ENCODE results near the gene TXNDC15.
"Not testable (repeated sequence)": the region's sequence is repeated elsewhere in the genome, so short reads cannot be mapped to it uniquely, and the experiment has no call there.

The TXNDC15 gene

GRCh38 chr5:134878403-134878802 lies 4.2 kb downstream of the TXNDC15 start:
- DNase-seq (ENCODE audit: low read depth, low spot score): no peak

DNA sequence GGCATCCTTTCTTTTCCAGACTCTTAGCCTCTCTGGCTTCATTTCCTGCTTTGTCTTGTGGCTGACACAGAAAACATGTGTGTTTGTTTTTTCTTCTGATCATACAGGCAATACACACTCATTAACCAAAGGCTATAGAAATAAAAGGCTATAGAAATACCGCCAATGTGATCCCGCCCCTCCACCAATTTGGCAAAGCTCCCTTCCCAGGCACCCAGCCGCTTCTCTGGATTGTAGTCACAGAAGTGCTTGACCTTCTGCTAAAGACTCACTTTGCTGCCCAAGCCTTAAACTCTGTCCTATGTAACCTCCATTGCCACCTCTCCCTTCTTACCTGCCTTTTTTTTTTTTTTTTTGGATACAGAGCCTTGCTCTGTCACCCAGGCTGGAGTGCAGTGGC lies 5.3 kb downstream of the TXNDC15 start:
- no peak for DNase-seq (ENCODE audit: low read depth, low spot score)

- not testable (repeated sequence) for DNase-seq (ENCODE audit: low read depth, low spot score)
Measured at GRCh38 chr5:134880937-134881336, 6.8 kb downstream of the TXNDC15 start.

- not testable (repeated sequence) for DNase-seq (ENCODE audit: low read depth, low spot score)
Measured at GRCh38 chr5:134881711-134882110, 7.5 kb downstream of the TXNDC15 start.

DNA sequence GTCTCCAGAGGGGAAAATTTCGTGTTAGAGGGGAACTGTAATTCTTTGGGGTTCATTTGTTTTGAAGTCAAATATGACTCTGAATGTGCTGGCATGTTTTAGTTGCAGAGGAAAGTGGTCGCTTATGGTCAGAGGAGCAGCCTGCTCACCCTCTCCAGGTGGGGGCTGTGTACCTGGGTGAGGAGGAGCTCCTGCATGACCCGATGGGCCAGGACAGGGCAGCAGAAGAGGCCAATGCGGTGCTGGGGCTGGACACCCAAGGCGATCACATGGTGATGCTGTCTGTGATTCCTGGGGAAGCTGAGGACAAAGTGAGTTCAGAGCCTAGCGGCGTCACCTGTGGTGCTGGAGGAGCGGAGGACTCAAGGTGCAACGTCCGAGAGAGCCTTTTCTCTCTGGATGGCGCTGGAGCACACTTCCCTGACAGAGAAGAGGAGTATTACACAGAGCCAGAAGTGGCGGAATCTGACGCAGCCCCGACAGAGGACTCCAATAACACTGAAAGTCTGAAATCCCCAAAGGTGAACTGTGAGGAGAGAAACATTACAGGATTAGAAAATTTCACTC lies 13.5 kb downstream of the TXNDC15 start:
- DNase-seq (ENCODE audit: low read depth, low spot score): no peak

- no peak for DNase-seq (ENCODE audit: low read depth, low spot score)
Measured at GRCh38 chr5:134889335-134889734, 15.2 kb downstream of the TXNDC15 start.

DNA sequence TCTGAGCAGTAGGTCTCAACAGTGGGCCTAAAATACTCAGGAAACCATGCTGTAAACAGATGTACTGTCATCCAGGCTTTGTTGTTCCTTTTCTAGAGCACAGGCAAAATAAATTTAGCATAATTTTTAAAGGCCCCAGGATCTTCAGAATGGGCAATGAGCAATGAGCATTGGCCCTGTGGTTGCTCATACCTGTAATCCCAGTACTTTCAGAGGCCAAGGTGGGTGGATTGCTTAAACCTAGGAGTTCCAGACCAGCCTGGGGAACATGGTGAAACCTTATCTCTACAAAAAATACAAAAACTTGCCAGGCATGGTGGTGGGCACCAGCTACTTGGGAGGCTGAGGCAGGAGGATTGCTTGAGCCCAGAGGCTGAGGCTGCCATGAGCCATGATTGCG lies 17.3 kb downstream of the TXNDC15 start:
- DNase-seq (ENCODE audit: low read depth, low spot score): no peak

- DNase-seq (ENCODE audit: low read depth, low spot score): no peak
Measured at GRCh38 chr5:134892282-134892681, 18.1 kb downstream of the TXNDC15 start.

DNA sequence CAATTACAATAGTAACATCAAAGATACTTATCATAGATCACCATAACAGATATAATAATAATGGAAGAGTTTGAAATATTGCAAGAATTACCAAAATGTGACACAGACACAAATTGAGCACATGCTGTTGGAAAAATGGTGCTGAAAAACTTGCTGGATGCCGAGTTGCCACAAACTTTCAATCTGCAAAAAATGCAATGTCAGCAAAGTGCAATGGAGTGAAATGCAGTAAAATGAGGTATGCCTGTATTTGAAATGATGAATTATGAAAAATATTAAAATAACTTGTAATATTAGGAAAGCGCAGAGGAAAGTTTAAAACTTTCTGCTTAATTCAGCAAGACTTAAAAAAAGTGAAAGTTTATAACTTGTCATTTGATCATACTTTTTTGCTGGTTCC lies 18.8 kb downstream of the TXNDC15 start:
- no peak for DNase-seq (ENCODE audit: low read depth, low spot score)

DNA sequence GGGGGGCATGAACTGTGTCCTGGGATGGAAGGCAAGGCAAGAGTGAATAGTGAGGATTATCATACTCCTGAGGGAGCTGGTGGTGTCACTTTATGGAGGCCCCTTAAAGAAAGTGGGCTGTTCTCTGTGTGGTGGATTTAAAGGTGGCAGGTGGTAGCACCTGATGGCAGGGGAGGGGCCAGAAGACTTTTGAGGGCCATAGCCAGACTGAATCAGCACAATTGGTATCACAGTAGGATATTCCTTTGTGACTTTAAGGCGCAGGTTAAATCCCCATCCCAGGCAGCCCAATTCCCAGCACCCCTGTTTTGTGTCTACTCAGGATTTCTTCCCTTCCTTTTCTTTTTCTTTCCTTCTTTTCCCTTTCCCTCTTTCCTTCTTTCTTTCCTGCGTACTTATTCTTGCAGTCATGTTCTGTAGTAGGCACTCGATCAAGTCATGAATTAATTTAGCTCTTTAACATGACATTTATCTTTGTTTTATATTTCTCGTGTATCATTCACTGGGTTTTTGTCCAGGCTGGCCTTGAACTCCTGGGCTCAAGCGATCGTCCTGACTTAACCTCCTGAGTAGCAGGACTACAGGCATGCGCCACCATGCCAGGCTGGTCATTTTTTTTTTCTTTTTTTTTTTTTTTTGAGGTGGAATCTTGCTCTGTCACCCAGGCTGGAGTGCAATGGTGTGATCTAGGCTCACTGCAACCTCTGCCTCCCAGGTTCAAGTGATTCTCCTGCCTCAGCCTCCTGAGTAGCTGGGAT lies 19.8 kb downstream of the TXNDC15 start:
- DNase-seq (ENCODE audit: low read depth, low spot score): no peak

- no peak for DNase-seq (ENCODE audit: low read depth, low spot score)
Measured at GRCh38 chr5:134902071-134902801, 28.1 kb downstream of the TXNDC15 start.

- DNase-seq (ENCODE audit: low read depth, low spot score): peak; percentile 71
Measured at GRCh38 chr5:134904610-134905245, 30.6 kb downstream of the TXNDC15 start, which contains the start of gene PCBD2. TSS of gene PCBD2 (plus strand) at chr5:134905131. CDS start at chr5:134905140, 9 bp downstream.

- DNase-seq (ENCODE audit: low read depth, low spot score): peak; percentile 51
Measured at GRCh38 chr5:134905246-134905996, 31.2 kb downstream of the TXNDC15 start.

DNA sequence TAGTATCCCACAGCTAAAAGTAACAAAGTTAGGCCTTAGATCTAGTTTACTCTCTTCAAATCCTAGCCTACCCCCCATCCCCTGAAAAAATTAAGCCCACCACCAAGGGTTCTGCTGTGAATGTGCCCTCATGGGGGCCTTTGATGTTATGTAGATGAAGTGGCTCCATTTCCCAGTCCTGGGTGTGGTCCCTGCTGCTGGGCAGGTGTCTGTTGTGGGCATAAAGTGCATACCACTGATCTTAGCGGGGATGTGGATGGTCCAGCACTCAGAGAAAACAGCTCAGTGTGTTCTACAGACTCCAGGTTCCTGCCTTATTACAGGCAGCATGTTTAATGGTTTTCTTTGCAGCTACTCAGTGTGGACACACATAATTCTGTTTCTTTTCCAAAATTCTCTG lies 32.6 kb downstream of the TXNDC15 start:
- no peak for DNase-seq (ENCODE audit: low read depth, low spot score)

DNA sequence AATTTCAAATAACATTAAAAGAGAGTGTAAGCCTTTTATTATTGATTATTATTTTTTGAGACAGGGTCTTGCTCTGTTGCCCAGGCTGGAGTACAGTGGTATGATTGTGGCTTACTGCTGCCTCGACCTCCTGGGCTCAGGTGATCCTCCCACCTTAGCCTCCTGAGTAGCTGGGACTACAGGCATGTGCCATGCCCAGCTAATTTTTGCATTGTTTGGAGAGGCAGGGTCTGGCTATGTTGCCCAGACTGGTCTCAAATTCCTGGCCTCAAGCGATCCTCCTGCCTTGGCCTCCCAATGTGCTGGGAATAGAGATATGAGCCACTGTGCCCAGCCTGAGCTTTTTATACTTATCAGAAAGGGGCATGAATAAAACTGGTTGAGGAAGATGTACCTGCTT lies 36.6 kb downstream of the TXNDC15 start:
- DNase-seq (ENCODE audit: low read depth, low spot score): not testable (repeated sequence)

DNA sequence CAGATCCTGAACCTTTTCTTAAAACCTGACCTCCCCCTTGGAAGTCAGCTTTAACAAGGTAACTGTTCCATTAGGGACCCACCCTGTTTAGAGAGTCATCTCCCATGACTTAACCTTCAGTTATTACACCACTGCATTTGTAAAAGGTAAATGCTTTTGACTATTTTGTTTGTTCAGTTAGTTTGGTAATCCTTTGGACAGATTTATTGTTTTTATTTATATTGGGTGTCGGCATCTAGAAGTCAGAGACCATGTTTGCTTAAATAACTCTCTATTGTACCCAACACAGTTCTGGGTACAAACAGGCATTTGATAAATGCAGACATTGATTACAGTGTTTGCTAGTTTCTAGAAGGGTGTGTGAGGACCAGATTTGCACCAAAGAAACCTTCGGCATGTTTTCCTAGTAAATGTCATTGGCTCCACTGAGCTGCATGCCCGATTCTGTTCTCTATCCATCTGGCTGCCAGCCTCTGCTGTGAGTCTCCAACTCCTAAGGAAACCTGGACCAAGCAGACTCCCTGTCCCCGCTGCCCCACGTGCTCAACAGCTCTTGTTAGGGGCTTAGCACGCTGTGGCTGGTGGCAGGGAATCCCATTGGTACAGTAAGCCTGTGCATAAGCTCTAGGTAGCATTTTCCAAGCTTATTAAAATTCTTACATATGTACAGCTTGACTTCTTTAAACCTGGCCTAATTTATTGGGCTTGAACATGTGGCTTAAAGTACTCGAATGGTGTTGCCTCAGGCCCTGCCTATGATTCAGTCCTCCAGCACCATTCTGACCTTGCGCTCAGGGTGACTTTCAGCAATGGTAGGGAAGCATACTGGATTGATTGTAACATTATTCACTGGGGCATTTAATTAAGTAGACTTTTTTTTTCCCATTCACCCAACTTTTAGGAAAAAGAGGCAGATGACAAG lies 37.4 kb downstream of the TXNDC15 start:
- no peak for DNase-seq (ENCODE audit: low read depth, low spot score)

- no peak for DNase-seq (ENCODE audit: low read depth, low spot score)
Measured at GRCh38 chr5:134913254-134913653, 39.1 kb downstream of the TXNDC15 start.

DNA sequence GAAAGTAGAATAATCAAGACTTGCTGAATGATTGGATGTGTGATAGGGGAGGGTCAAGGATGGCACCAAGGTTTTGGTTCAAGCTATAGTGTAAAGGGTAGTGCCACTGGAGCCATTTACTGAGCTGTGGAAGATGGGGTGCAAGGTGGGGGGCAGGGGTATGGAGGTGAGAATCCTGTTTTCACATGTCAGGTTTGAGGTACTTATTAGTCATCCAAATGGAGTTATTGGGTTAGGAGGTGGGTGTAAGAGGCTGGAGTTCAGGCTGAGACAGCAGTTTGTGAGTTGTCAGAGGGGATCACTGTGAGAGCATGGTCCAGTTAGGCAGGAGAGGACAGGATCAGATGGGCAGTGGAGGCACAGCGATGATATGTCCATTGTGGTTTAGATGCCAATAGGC lies 39.6 kb downstream of the TXNDC15 start:
- DNase-seq (ENCODE audit: low read depth, low spot score): no peak

GRCh38 chr5:134917070-134917815 lies 43.1 kb downstream of the TXNDC15 start:
- no peak for DNase-seq (ENCODE audit: low read depth, low spot score)

DNA sequence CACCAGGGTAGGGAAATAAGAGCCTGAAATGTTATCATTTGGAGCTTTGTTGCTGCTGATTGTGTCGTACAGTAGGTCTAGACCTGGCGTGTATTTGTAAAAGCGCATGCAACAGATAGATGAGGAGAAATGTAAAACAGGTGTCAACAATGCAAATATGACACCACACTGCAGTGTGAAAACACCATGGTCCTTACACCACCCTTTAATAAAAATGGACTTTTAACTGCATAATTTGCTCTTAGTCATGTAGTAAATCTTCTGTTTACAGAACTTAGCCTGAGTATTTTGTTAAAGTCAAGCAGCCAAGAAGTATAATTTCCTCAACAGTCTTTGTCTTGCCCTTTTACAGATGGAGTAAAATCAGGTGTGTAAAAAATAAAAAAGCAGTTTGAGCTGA lies 44.7 kb downstream of the TXNDC15 start:
- DNase-seq (ENCODE audit: low read depth, low spot score): no peak

All from smooth muscle cell of the brain vasculature (primary cell).